NB4 (cell line): ENCODE data around the gene TCF4.

Source experiments
- MYC ChIP-seq: IDR thresholded peaks from 2 replicates; pipeline ENCODE4 v1.6.1; 2011; ENCODE audit warnings: low read depth, low read length
- POLR2A ChIP-seq: IDR thresholded peaks from 2 replicates; pipeline ENCODE4 v1.6.1; 2011; ENCODE audit warnings: mild to moderate bottlenecking; ENCODE audit not compliant: insufficient read length; ENCODE audit errors: extremely low read depth
- TF ChIP-seq, protein P1 (sequence below): IDR thresholded peaks from one replicate; pipeline ENCODE4 v1.5.1; 2012; ENCODE audit warnings: low read depth, low read length
- TF ChIP-seq, protein P2 (sequence below): IDR thresholded peaks from 2 replicates; pipeline ENCODE4 v1.6.1; 2011; ENCODE audit warnings: low read depth, low read length

- TF ChIP-seq, protein P1, sequence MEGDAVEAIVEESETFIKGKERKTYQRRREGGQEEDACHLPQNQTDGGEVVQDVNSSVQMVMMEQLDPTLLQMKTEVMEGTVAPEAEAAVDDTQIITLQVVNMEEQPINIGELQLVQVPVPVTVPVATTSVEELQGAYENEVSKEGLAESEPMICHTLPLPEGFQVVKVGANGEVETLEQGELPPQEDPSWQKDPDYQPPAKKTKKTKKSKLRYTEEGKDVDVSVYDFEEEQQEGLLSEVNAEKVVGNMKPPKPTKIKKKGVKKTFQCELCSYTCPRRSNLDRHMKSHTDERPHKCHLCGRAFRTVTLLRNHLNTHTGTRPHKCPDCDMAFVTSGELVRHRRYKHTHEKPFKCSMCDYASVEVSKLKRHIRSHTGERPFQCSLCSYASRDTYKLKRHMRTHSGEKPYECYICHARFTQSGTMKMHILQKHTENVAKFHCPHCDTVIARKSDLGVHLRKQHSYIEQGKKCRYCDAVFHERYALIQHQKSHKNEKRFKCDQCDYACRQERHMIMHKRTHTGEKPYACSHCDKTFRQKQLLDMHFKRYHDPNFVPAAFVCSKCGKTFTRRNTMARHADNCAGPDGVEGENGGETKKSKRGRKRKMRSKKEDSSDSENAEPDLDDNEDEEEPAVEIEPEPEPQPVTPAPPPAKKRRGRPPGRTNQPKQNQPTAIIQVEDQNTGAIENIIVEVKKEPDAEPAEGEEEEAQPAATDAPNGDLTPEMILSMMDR = no peak
- TF ChIP-seq, protein P2, sequence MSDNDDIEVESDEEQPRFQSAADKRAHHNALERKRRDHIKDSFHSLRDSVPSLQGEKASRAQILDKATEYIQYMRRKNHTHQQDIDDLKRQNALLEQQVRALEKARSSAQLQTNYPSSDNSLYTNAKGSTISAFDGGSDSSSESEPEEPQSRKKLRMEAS = no peak
- TF ChIP-seq POLR2A (no peak), MYC (no peak)
These were observed 98.7 kb downstream of the TCF4 start for GRCh38 chr18:55489034-55489986.
